SKM-1 treated with dmso at 0.1 percent for 144 hours (cell line): ENCODE data around the gene ABCD3.

ENCODE experiments used
- DNase-seq: peaks from one replicate; lab custom pipeline; 2025; ENCODE audit not compliant: unreplicated experiment; lab: John Stamatoyannopoulos, UW

The ABCD3 gene

GRCh38 chr1:94462606-94463005, 44.4 kb downstream of the ABCD3 start:
- no peak for DNase-seq

GRCh38 chr1:94463056-94463764, 45.0 kb downstream of the ABCD3 start:
- peak; percentile 40 for DNase-seq

- DNase-seq = peak; percentile 39
Observed at GRCh38 chr1:94463765-94464330, 45.7 kb downstream of the ABCD3 start.

- no peak for DNase-seq
Observed at GRCh38 chr1:94468708-94469107, 50.5 kb downstream of the ABCD3 start.

GRCh38 chr1:94471271-94471670, 53.1 kb downstream of the ABCD3 start:
- DNase-seq = no peak

GRCh38 chr1:94475232-94475631, 57.0 kb downstream of the ABCD3 start:
- DNase-seq = no peak

- no peak for DNase-seq
Observed at GRCh38 chr1:94479682-94480081, 61.5 kb downstream of the ABCD3 start.

GRCh38 chr1:94481473-94481933, 63.3 kb downstream of the ABCD3 start:
- peak; percentile 58 for DNase-seq

- DNase-seq = no peak
Observed at GRCh38 chr1:94486990-94487389, 68.8 kb downstream of the ABCD3 start.

- no peak for DNase-seq
Observed at GRCh38 chr1:94490556-94490955, 72.4 kb downstream of the ABCD3 start.

GRCh38 chr1:94496076-94496755, 78.0 kb downstream of the ABCD3 start:
- DNase-seq = no peak

GRCh38 chr1:94501426-94501825, 83.2 kb downstream of the ABCD3 start:
- no peak for DNase-seq

- DNase-seq = no peak
Observed at GRCh38 chr1:94501935-94502334, 83.7 kb downstream of the ABCD3 start.

- DNase-seq = no peak
Observed at GRCh38 chr1:94503153-94503552, 85.0 kb downstream of the ABCD3 start.

GRCh38 chr1:94504601-94505000, 86.4 kb downstream of the ABCD3 start:
- peak; percentile 19 for DNase-seq

- no peak for DNase-seq
Observed at GRCh38 chr1:94512816-94513215, 94.6 kb downstream of the ABCD3 start.

- peak; percentile 10 for DNase-seq
Observed at GRCh38 chr1:94514095-94514727, 96.0 kb downstream of the ABCD3 start.

- DNase-seq = no peak
Observed at GRCh38 chr1:94515296-94515947, 97.2 kb downstream of the ABCD3 start.

GRCh38 chr1:94519351-94519750, 101.2 kb downstream of the ABCD3 start:
- DNase-seq = no peak

- DNase-seq = no peak
Observed at GRCh38 chr1:94522304-94522703, 104.1 kb downstream of the ABCD3 start.

- no peak for DNase-seq
Observed at GRCh38 chr1:94524531-94524930, 106.3 kb downstream of the ABCD3 start.
